Breast epithelium (tissue), 3 donors: Measurements from ENCODE around the gene GJE1.

Experiments used
- POLR2A ChIP-seq: fragments of 450-650 bp; IDR thresholded peaks from one replicate; pipeline ENCODE4 v1.6.1; 2016; ENCODE audit warnings: antibody characterized with exemption, mild to moderate bottlenecking, moderate library complexity
- TF ChIP-seq, protein P1 (sequence below), 3 donors: fragments of 450-650 bp; IDR thresholded peaks; one replicate each; pipeline ENCODE4 v1.5.1; 2016 to 2017; ENCODE audit warnings: antibody characterized with exemption in 3 of 3, mild to moderate bottlenecking in 3 of 3, moderate library complexity in 3 of 3

DNA sequence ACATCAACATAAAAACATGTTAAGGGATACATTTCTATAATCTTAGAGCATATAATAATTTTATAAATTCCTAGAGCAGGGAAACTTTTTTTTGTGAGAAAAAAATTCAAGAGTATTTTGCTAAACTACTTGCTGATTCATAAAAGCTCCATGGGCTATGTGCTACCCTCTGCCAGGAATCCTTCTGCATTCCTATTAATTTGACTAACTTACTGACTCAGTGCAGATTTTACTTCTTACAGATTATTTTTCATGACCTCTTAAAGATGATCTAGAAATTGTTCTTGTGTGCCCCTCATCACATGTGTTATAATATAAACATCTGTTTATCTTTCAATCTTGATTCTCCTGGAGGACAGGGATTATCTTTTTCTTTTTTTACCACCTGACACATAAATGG lies 20.0 kb downstream of the GJE1 start:
- TF ChIP-seq POLR2A, result no peak
- TF ChIP-seq, protein P1, sequence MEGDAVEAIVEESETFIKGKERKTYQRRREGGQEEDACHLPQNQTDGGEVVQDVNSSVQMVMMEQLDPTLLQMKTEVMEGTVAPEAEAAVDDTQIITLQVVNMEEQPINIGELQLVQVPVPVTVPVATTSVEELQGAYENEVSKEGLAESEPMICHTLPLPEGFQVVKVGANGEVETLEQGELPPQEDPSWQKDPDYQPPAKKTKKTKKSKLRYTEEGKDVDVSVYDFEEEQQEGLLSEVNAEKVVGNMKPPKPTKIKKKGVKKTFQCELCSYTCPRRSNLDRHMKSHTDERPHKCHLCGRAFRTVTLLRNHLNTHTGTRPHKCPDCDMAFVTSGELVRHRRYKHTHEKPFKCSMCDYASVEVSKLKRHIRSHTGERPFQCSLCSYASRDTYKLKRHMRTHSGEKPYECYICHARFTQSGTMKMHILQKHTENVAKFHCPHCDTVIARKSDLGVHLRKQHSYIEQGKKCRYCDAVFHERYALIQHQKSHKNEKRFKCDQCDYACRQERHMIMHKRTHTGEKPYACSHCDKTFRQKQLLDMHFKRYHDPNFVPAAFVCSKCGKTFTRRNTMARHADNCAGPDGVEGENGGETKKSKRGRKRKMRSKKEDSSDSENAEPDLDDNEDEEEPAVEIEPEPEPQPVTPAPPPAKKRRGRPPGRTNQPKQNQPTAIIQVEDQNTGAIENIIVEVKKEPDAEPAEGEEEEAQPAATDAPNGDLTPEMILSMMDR (IDR thresholded peaks at IDR 0.05), result no peak
